MM.1S (cell line): Measurements from ENCODE around the gene MACROD2.

Experiments used
- DNase-seq: peaks from one replicate; pipeline ENCODE4 v3.0.0-alpha.2; 2015
- H2AFZ ChIP-seq: fragments of 300-600 bp; sonication (generic); 2 replicates; pipeline ENCODE4 v1.6.0; 2016; ENCODE audit warnings: antibody characterized with exemption, low read length
- H3F3A ChIP-seq: fragments of 300-600 bp; sonication (generic); 2 replicates; pipeline ENCODE4 v1.6.1; 2016; ENCODE audit warnings: mild to moderate bottlenecking, antibody characterized with exemption, low read length, moderate library complexity, mixed read lengths; ENCODE audit not compliant: insufficient read depth
- H3K27ac ChIP-seq: fragments of 300-600 bp; sonication (generic); 2 replicates; pipeline ENCODE4 v1.5.1; 2016; ENCODE audit warnings: mild to moderate bottlenecking, low read length
- H3K27me3 ChIP-seq: fragments of 300-600 bp; sonication (generic); replicated peaks from 2 replicates; pipeline ENCODE4 v1.6.0; 2016; ENCODE audit warnings: low read length; ENCODE audit not compliant: insufficient read depth
- H3K36me3 ChIP-seq: fragments of 300-600 bp; sonication (generic); replicated peaks from 2 replicates; pipeline ENCODE4 v1.6.1; 2016; ENCODE audit warnings: mild to moderate bottlenecking, low read length, mixed read lengths; ENCODE audit not compliant: insufficient read depth
- H3K4me1 ChIP-seq: fragments of 300-600 bp; sonication (generic); 2 replicates; pipeline ENCODE4 v1.6.1; 2016; ENCODE audit warnings: low read length, mixed read lengths
- H3K4me2 ChIP-seq: fragments of 300-600 bp; sonication (generic); 2 replicates; pipeline ENCODE4 v1.6.0; 2016; ENCODE audit warnings: low read depth, low read length
- H3K4me3 ChIP-seq: fragments of 300-600 bp; sonication (generic); 2 replicates; pipeline ENCODE4 v1.5.1; 2016; ENCODE audit warnings: low read length, mixed read lengths
- H3K79me2 ChIP-seq: fragments of 300-600 bp; sonication (generic); 2 replicates; pipeline ENCODE4 v1.6.1; 2016; ENCODE audit warnings: mixed run types, low read length, mixed read lengths
- H3K9ac ChIP-seq: fragments of 300-600 bp; sonication (generic); 2 replicates; pipeline ENCODE4 v1.6.1; 2016; ENCODE audit warnings: low read length, mixed read lengths
- H3K9me2 ChIP-seq: fragments of 300-600 bp; sonication (generic); replicated peaks from 2 replicates; pipeline ENCODE4 v1.6.1; 2016; ENCODE audit warnings: mild to moderate bottlenecking, low read length, mixed read lengths; ENCODE audit not compliant: insufficient read depth
- H3K9me3 ChIP-seq: fragments of 300-600 bp; sonication (generic); replicated peaks from 2 replicates; pipeline ENCODE4 v1.6.1; 2016; ENCODE audit warnings: mild to moderate bottlenecking, low read length, mixed read lengths; ENCODE audit not compliant: insufficient read depth
- H4K20me1 ChIP-seq: fragments of 300-600 bp; sonication (generic); 2 replicates; pipeline ENCODE4 v1.6.1; 2016; ENCODE audit warnings: mild to moderate bottlenecking, low read length, moderate library complexity, mixed read lengths; ENCODE audit not compliant: insufficient read depth
- CTCF ChIP-seq: fragments of 300-600 bp; sonication (generic); IDR thresholded peaks from 2 replicates; pipeline ENCODE4 v1.5.1; 2016; ENCODE audit warnings: antibody characterized with exemption, low read length, mixed read lengths
- EZH2 ChIP-seq: fragments of 300-600 bp; sonication (generic); optimal IDR thresholded peaks from 2 replicates; pipeline ENCODE3; 2017; ENCODE audit warnings: low read depth, mild to moderate bottlenecking, antibody characterized with exemption, low read length, mixed read lengths
- EZH2phosphoT487 ChIP-seq: fragments of 300-600 bp; sonication (generic); IDR thresholded peaks from 2 replicates; pipeline ENCODE4 v1.6.1; 2018; ENCODE audit warnings: antibody characterized with exemption, low read length

MACROD2 gene

GRCh38 chr20:14303651-14304050 is 308.3 kb downstream of the MACROD2 start:
- H3K9me2 ChIP-seq: no peaks in the 10 kb centered on the region
- H3K4me2 ChIP-seq: no peak overlapping the region
- TF ChIP-seq EZH2 (no peak), CTCF (no peak), EZH2phosphoT487 (no peak)
- no peaks in the 10 kb centered on the region for H3K36me3 ChIP-seq
- no peaks in the 10 kb centered on the region for H4K20me1 ChIP-seq
- no peak overlapping the region for H3K4me3 ChIP-seq
- no peak overlapping the region for H2AFZ ChIP-seq
- H3K27ac ChIP-seq: no peak overlapping the region
- H3K9me3 ChIP-seq: no peaks in the 10 kb centered on the region
- H3K79me2 ChIP-seq: no peaks in the 10 kb centered on the region
- H3K4me1 ChIP-seq: no peaks in the 10 kb centered on the region
- no peaks in the 10 kb centered on the region for H3K27me3 ChIP-seq
- DNase-seq: no peak
- no peaks in the 10 kb centered on the region for H3F3A ChIP-seq
- H3K9ac ChIP-seq: no peak overlapping the region

- no peaks in the 10 kb centered on the region for H3K27me3 ChIP-seq
- no peak for DNase-seq
- no peak overlapping the region for H3K4me2 ChIP-seq
- H3K9me3 ChIP-seq: no peaks in the 10 kb centered on the region
- no peak overlapping the region for H3K9ac ChIP-seq
- no peak overlapping the region for H2AFZ ChIP-seq
- H3K36me3 ChIP-seq: no peaks in the 10 kb centered on the region
- H4K20me1 ChIP-seq: no peaks in the 10 kb centered on the region
- no peaks in the 10 kb centered on the region for H3F3A ChIP-seq
- TF ChIP-seq EZH2 (no peak), EZH2phosphoT487 (no peak)
- no peaks in the 10 kb centered on the region for H3K9me2 ChIP-seq
- H3K4me3 ChIP-seq: no peak overlapping the region
- H3K79me2 ChIP-seq: no peaks in the 10 kb centered on the region
- no peaks in the 10 kb centered on the region for H3K4me1 ChIP-seq
- no peak overlapping the region for H3K27ac ChIP-seq
Observed at GRCh38 chr20:14304472-14304871, 309.2 kb downstream of the MACROD2 start.

- Histone ChIP-seq H3K9me3 (no peaks in the 10 kb centered on the region), H3K79me2 (no peaks in the 10 kb centered on the region), H3F3A (no peaks in the 10 kb centered on the region), H3K9ac (no peak overlapping the region), H2AFZ (no peak overlapping the region), H3K27me3 (no peaks in the 10 kb centered on the region), H3K4me2 (no peak overlapping the region), H3K36me3 (no peaks in the 10 kb centered on the region), H3K27ac (no peak overlapping the region), H3K4me3 (no peak overlapping the region), H3K4me1 (no peaks in the 10 kb centered on the region), H4K20me1 (no peaks in the 10 kb centered on the region), H3K9me2 (no peaks in the 10 kb centered on the region)
- DNase-seq: no peak
- TF ChIP-seq CTCF (no peak), EZH2 (no peak), EZH2phosphoT487 (no peak)
Observed at GRCh38 chr20:14307956-14308355, 312.6 kb downstream of the MACROD2 start.

GRCh38 chr20:14310977-14311627 is 315.8 kb downstream of the MACROD2 start:
- no peak overlapping the region for H3K9ac ChIP-seq
- no peaks in the 10 kb centered on the region for H3F3A ChIP-seq
- no peak overlapping the region for H3K4me3 ChIP-seq
- TF ChIP-seq EZH2phosphoT487 (no peak), EZH2 (no peak), CTCF (no peak)
- no peaks in the 10 kb centered on the region for H3K27me3 ChIP-seq
- no peak overlapping the region for H3K27ac ChIP-seq
- H3K9me2 ChIP-seq: no peaks in the 10 kb centered on the region
- H3K9me3 ChIP-seq: no peaks in the 10 kb centered on the region
- no peaks in the 10 kb centered on the region for H3K79me2 ChIP-seq
- H3K4me1 ChIP-seq: no peaks in the 10 kb centered on the region
- H2AFZ ChIP-seq: no peak overlapping the region
- H3K36me3 ChIP-seq: no peaks in the 10 kb centered on the region
- H3K4me2 ChIP-seq: no peak overlapping the region
- H4K20me1 ChIP-seq: no peaks in the 10 kb centered on the region
- DNase-seq: no peak
